ENCODE measurements around the gene MCF2L2.

- TF ChIP-seq POLR2AphosphoS5 (IDR thresholded peaks at IDR 0.05; ENCODE audit: low read depth, low read length) (no peak), POLR2A (IDR thresholded peaks at IDR 0.05; ENCODE audit: low read depth, low read length) (no peak)
These were observed 207.6 kb downstream of the MCF2L2 start for GRCh38 chr3:183220828-183221227.
